ENCODE data around the gene MMP11.

Gene MMP11

GRCh38 chr22:23767303-23767672 is 5.4 kb upstream of the MMP11 start:
- in situ Hi-C loops (cut with MboI; ENCODE audit: low sequenced_read_pairs) = no loop called here

GRCh38 chr22:23767673-23768548 is 4.7 kb upstream of the MMP11 start, which contains the start of gene CHCHD10:
Gene CHCHD10 (minus strand): TSS chr22:23767972. CDS start chr22:23767874, 98 bp downstream.
- peak within 1 kb of the TSS; percentile 96 for H3K4me3 ChIP-seq
- H3K9me3 ChIP-seq = no peaks in the 10 kb centered on the region
- in situ Hi-C loops (cut with MboI; ENCODE audit: low sequenced_read_pairs) = no loop called here
- H3K36me3 ChIP-seq (replicated peaks) = peaks cover 30% of the 10 kb centered on the region
- DNase-seq (ENCODE audit: low spot score in 2 of 2) = peak; percentile 91 to 93
- peaks cover 10% of the 10 kb centered on the region for H3K4me1 ChIP-seq
- H3K27me3 ChIP-seq (ENCODE audit: low read depth) = no peaks in the 10 kb centered on the region

More at GRCh38 chr22:23767303-23767672, 5.4 kb upstream of the MMP11 start:
- Histone ChIP-seq H3K4me1 (peaks cover 8% of the 10 kb centered on the region), H3K36me3 (replicated peaks) (peaks cover 30% of the 10 kb centered on the region), H3K27me3 (ENCODE audit: low read depth) (no peaks in the 10 kb centered on the region), H3K9me3 (no peaks in the 10 kb centered on the region), H3K4me3 (peak overlapping the region; percentile 96)
- no peak for DNase-seq (ENCODE audit: low spot score in 2 of 2)

GRCh38 chr22:23769321-23769965 is 3.2 kb upstream of the MMP11 start:
- H3K9me3 ChIP-seq = no peaks in the 10 kb centered on the region
- no peak for DNase-seq (ENCODE audit: low spot score in 2 of 2)
- peaks cover 16% of the 10 kb centered on the region for H3K4me1 ChIP-seq
- H3K36me3 ChIP-seq (replicated peaks) = peaks cover 15% of the 10 kb centered on the region
- no peak overlapping the region for H3K4me3 ChIP-seq
- no peaks in the 10 kb centered on the region for H3K27me3 ChIP-seq (ENCODE audit: low read depth)
- in situ Hi-C loops (cut with MboI; ENCODE audit: low sequenced_read_pairs) = no loop called here

- Histone ChIP-seq H3K4me3 (peak overlapping the region; percentile 13), H3K27me3 (ENCODE audit: low read depth) (no peaks in the 10 kb centered on the region), H3K9me3 (no peaks in the 10 kb centered on the region), H3K4me1 (peaks cover 16% of the 10 kb centered on the region), H3K36me3 (replicated peaks) (no peaks in the 10 kb centered on the region)
- in situ Hi-C loops (cut with MboI; ENCODE audit: low sequenced_read_pairs) = loop anchor here (10.0 kb wide), 1 partner anchor 63 kb away; the partner anchor contains the start of gene DERL3
- no peak for DNase-seq (ENCODE audit: low spot score in 2 of 2)
Observed at GRCh38 chr22:23772315-23772648, 367 bp upstream of the MMP11 start.

- Histone ChIP-seq H3K4me3 (peak overlapping the region; percentile 34), H3K27me3 (ENCODE audit: low read depth) (no peaks in the 10 kb centered on the region), H3K4me1 (peaks cover 11% of the 10 kb centered on the region), H3K36me3 (replicated peaks) (no peaks in the 10 kb centered on the region), H3K9me3 (no peaks in the 10 kb centered on the region)
- in situ Hi-C loops (cut with MboI; ENCODE audit: low sequenced_read_pairs) = loop anchor here (10.0 kb wide), 1 partner anchor 61 kb away; the partner anchor contains the start of gene DERL3
- DNase-seq (ENCODE audit: low spot score in 2 of 2) = no peak
Observed at GRCh38 chr22:23773483-23774113, 949 bp downstream of the MMP11 start.

GRCh38 chr22:23774114-23774921 is 1.7 kb downstream of the MMP11 start:
- DNase-seq (ENCODE audit: low spot score in 2 of 2) = no peak
- H3K9me3 ChIP-seq = no peaks in the 10 kb centered on the region
- peaks cover 10% of the 10 kb centered on the region for H3K4me1 ChIP-seq
- in situ Hi-C loops (cut with MboI; ENCODE audit: low sequenced_read_pairs) = loop anchor here (10.0 kb wide), 1 partner anchor 60 kb away; the partner anchor contains the start of gene DERL3
- H3K27me3 ChIP-seq (ENCODE audit: low read depth) = no peaks in the 10 kb centered on the region
- H3K36me3 ChIP-seq (replicated peaks) = no peaks in the 10 kb centered on the region
- H3K4me3 ChIP-seq = no peak overlapping the region

GRCh38 chr22:23774922-23775436 is 2.3 kb downstream of the MMP11 start:
- DNase-seq (ENCODE audit: low spot score in 2 of 2) = no peak
- in situ Hi-C loops (cut with MboI; ENCODE audit: low sequenced_read_pairs) = loop anchor here (10.0 kb wide), 1 partner anchor 60 kb away; the partner anchor contains the start of gene DERL3
- H3K9me3 ChIP-seq = no peaks in the 10 kb centered on the region
- no peaks in the 10 kb centered on the region for H3K36me3 ChIP-seq (replicated peaks)
- H3K27me3 ChIP-seq (ENCODE audit: low read depth) = no peaks in the 10 kb centered on the region
- peaks cover 10% of the 10 kb centered on the region for H3K4me1 ChIP-seq
- no peak overlapping the region for H3K4me3 ChIP-seq

GRCh38 chr22:23775779-23776375 is 3.2 kb downstream of the MMP11 start:
- Histone ChIP-seq H3K4me1 (peaks cover 10% of the 10 kb centered on the region), H3K9me3 (no peaks in the 10 kb centered on the region), H3K27me3 (ENCODE audit: low read depth) (no peaks in the 10 kb centered on the region), H3K4me3 (no peak overlapping the region), H3K36me3 (replicated peaks) (no peaks in the 10 kb centered on the region)
- DNase-seq (ENCODE audit: low spot score in 2 of 2) = no peak
- in situ Hi-C loops (cut with MboI; ENCODE audit: low sequenced_read_pairs) = loop anchor here (10.0 kb wide), 1 partner anchor 59 kb away; the partner anchor contains the start of gene DERL3

- Histone ChIP-seq H3K9me3 (no peaks in the 10 kb centered on the region), H3K4me1 (peaks cover 5% of the 10 kb centered on the region), H3K36me3 (replicated peaks) (no peaks in the 10 kb centered on the region), H3K4me3 (no peak overlapping the region), H3K27me3 (ENCODE audit: low read depth) (no peaks in the 10 kb centered on the region)
- no peak for DNase-seq (ENCODE audit: low spot score in 2 of 2)
- in situ Hi-C loops (cut with MboI; ENCODE audit: low sequenced_read_pairs) = loop anchor here (10.0 kb wide), 1 partner anchor 57 kb away; the partner anchor contains the start of gene DERL3
Observed at GRCh38 chr22:23777776-23778576, 5.3 kb downstream of the MMP11 start.

- no peak for DNase-seq (ENCODE audit: low spot score in 2 of 2)
- no peaks in the 10 kb centered on the region for H3K36me3 ChIP-seq (replicated peaks)
- no peak overlapping the region for H3K4me3 ChIP-seq
- in situ Hi-C loops (cut with MboI; ENCODE audit: low sequenced_read_pairs) = loop anchor here (10.0 kb wide), 1 partner anchor 56 kb away; the partner anchor contains the start of gene DERL3
- H3K27me3 ChIP-seq (ENCODE audit: low read depth) = no peaks in the 10 kb centered on the region
- no peaks in the 10 kb centered on the region; the same call in 1 of the 2 replicates for H3K4me1 ChIP-seq
- H3K9me3 ChIP-seq = no peaks in the 10 kb centered on the region
Observed at GRCh38 chr22:23778577-23778900, 5.9 kb downstream of the MMP11 start.

- in situ Hi-C loops (cut with MboI; ENCODE audit: low sequenced_read_pairs) = loop anchor here (10.0 kb wide), 1 partner anchor 56 kb away; the partner anchor contains the start of gene DERL3
- Histone ChIP-seq H3K9me3 (no peaks in the 10 kb centered on the region), H3K4me3 (no peak overlapping the region), H3K36me3 (replicated peaks) (no peaks in the 10 kb centered on the region), H3K4me1 (no peaks in the 10 kb centered on the region), H3K27me3 (ENCODE audit: low read depth) (no peaks in the 10 kb centered on the region)
- DNase-seq (ENCODE audit: low spot score in 2 of 2) = no peak
Observed at GRCh38 chr22:23779083-23779482, 6.4 kb downstream of the MMP11 start.

- H3K36me3 ChIP-seq (replicated peaks) = no peaks in the 10 kb centered on the region
- no peaks in the 10 kb centered on the region for H3K27me3 ChIP-seq (ENCODE audit: low read depth)
- no peaks in the 10 kb centered on the region for H3K9me3 ChIP-seq
- DNase-seq (ENCODE audit: low spot score in 2 of 2) = no peak
- H3K4me3 ChIP-seq = no peak overlapping the region
- in situ Hi-C loops (cut with MboI; ENCODE audit: low sequenced_read_pairs) = loop anchor here (10.0 kb wide), 1 partner anchor 55 kb away; the partner anchor contains the start of gene DERL3
- no peaks in the 10 kb centered on the region for H3K4me1 ChIP-seq
Observed at GRCh38 chr22:23779731-23780130, 7.1 kb downstream of the MMP11 start.
